ENCODE results near the gene U2AF1L4.
"Not testable (repeated sequence)": the region's sequence is repeated elsewhere in the genome, so short reads cannot be mapped to it uniquely, and the experiment has no call there.

DNA sequence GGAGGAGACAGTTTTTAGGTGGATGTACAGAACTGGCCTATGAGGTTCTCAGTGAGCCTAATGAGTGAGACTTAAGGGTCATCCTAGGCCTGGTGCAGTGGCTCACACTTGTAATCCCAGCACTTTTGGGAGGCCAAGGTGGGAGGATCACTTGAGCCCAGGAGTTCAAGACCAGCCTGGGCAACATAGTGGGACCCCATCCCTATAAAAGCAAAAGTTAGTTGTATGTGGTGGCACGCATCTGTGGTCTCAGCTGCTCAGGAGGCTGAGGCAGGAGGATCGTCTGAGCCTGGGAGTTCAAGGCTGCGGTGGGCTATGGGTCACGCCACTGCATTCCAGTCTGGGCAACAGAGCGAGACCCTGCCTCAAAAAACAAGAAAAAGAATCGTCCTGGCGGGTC, 21.1 kb downstream of the U2AF1L4 start:
- TF ChIP-seq, protein P1, sequence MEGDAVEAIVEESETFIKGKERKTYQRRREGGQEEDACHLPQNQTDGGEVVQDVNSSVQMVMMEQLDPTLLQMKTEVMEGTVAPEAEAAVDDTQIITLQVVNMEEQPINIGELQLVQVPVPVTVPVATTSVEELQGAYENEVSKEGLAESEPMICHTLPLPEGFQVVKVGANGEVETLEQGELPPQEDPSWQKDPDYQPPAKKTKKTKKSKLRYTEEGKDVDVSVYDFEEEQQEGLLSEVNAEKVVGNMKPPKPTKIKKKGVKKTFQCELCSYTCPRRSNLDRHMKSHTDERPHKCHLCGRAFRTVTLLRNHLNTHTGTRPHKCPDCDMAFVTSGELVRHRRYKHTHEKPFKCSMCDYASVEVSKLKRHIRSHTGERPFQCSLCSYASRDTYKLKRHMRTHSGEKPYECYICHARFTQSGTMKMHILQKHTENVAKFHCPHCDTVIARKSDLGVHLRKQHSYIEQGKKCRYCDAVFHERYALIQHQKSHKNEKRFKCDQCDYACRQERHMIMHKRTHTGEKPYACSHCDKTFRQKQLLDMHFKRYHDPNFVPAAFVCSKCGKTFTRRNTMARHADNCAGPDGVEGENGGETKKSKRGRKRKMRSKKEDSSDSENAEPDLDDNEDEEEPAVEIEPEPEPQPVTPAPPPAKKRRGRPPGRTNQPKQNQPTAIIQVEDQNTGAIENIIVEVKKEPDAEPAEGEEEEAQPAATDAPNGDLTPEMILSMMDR (IDR thresholded peaks at IDR 0.05; ENCODE audit: poor library complexity, severe bottlenecking): not testable (repeated sequence)
- TF ChIP-seq EZH2 (IDR thresholded peaks at IDR 0.05; ENCODE audit: borderline replicate concordance, insufficient read depth, low read length, poor library complexity, severe bottlenecking): not testable (repeated sequence)
